Liver (tissue), 9 donors: ENCODE results near the gene CFL2. TPM values are rescaled to one million over a fixed set of nuclear protein-coding genes. Genes with fewer than 3 reads are reported as not detected.

ENCODE experiments used
- DNase-seq: peaks from one replicate; pipeline ENCODE4 v3.0.0-alpha.2; 2017; ENCODE audit warnings: low spot score
- H3K27ac ChIP-seq, 2 donors: one replicate each; pipeline ENCODE4 v1.7.0; 2013; ENCODE audit warnings: inconsistent platforms in 2 of 2, low read length in 2 of 2, control low read depth in 1 of 2, low read depth in 1 of 2, mild to moderate bottlenecking in 1 of 2
- H3K27me3 ChIP-seq, 4 donors: one replicate each; pipeline versions ENCODE4 v1.6.1 to v1.7.0; 2013; ENCODE audit warnings: low read length in 3 of 4, inconsistent platforms in 1 of 4, mild to moderate bottlenecking in 1 of 4, moderate library complexity in 1 of 4; ENCODE audit not compliant: control insufficient read depth in 4 of 4, insufficient read depth in 4 of 4
- H3K36me3 ChIP-seq, 4 donors: one replicate each; pipeline versions ENCODE4 v1.6.1 to v1.7.0; 2013; ENCODE audit warnings: low read length in 3 of 4, mild to moderate bottlenecking in 3 of 4, low read depth in 1 of 4, moderate library complexity in 1 of 4; ENCODE audit not compliant: control insufficient read depth in 4 of 4, insufficient read depth in 3 of 4
- H3K4me1 ChIP-seq, 4 donors: one replicate each; pipeline versions ENCODE4 v1.6.1 to v1.7.0; 2013; ENCODE audit warnings: low read length in 3 of 4, mild to moderate bottlenecking in 3 of 4, moderate library complexity in 1 of 4; ENCODE audit not compliant: control insufficient read depth in 4 of 4, insufficient read depth in 4 of 4
- H3K4me3 ChIP-seq, 3 donors: one replicate each; pipeline versions ENCODE4 v1.6.1 to v1.7.0; 2013; ENCODE audit warnings: low read length in 3 of 3, control low read depth in 1 of 3, low read depth in 1 of 3, mild to moderate bottlenecking in 1 of 3
- H3K9ac ChIP-seq, 2 donors: one replicate each; pipeline ENCODE4 v1.7.0; 2013; ENCODE audit warnings: low read length in 2 of 2, mild to moderate bottlenecking in 2 of 2, moderate library complexity in 2 of 2, control low read depth in 1 of 2, low read depth in 1 of 2
- H3K9me3 ChIP-seq, 4 donors: one replicate each; pipeline versions ENCODE4 v1.6.1 to v1.7.0; 2013; ENCODE audit warnings: low read length in 3 of 4; ENCODE audit not compliant: control insufficient read depth in 4 of 4
- ATF3 ChIP-seq: IDR thresholded peaks from 2 replicates; pipeline ENCODE4 v1.6.1; 2016; ENCODE audit warnings: antibody characterized with exemption
- CTCF ChIP-seq: fragments of 150-350 bp; IDR thresholded peaks from 2 replicates; pipeline ENCODE4 v1.5.1; 2017; ENCODE audit warnings: improper control_type of control experiment, low read depth, low read length; ENCODE audit not compliant: missing input control
- EGR1 ChIP-seq, 2 donors: IDR thresholded peaks; 2 replicates each; pipeline ENCODE4 v1.6.1; 2016 to 2018; ENCODE audit warnings: antibody characterized with exemption in 2 of 2, low read depth in 2 of 2
- FOXA1 ChIP-seq: IDR thresholded peaks from 2 replicates; pipeline ENCODE4 v1.6.1; 2016; ENCODE audit warnings: antibody characterized with exemption
- FOXA2 ChIP-seq: IDR thresholded peaks from 2 replicates; pipeline ENCODE4 v1.6.1; 2016; ENCODE audit warnings: antibody characterized with exemption
- GABPA ChIP-seq, 2 donors: IDR thresholded peaks in 1 of 2; conservative IDR thresholded peaks in 1 of 2; 2 replicates each; pipeline ENCODE4 v1.6.1; 2016; ENCODE audit warnings: antibody characterized with exemption in 2 of 2, mild to moderate bottlenecking in 1 of 2, moderate library complexity in 1 of 2
- HNF4A ChIP-seq, 2 donors: conservative IDR thresholded peaks; 2 replicates each; pipeline ENCODE4 v1.6.1; 2016; ENCODE audit warnings: antibody characterized with exemption in 2 of 2, mild to moderate bottlenecking in 2 of 2
- HNF4G ChIP-seq: IDR thresholded peaks from 2 replicates; pipeline ENCODE4 v1.6.1; 2016; ENCODE audit warnings: antibody characterized with exemption
- JUND ChIP-seq, 2 donors: IDR thresholded peaks; 2 replicates each; pipeline ENCODE4 v1.6.1; 2016; ENCODE audit warnings: antibody characterized with exemption in 2 of 2
- NR2F2 ChIP-seq: IDR thresholded peaks from 2 replicates; pipeline ENCODE4 v1.6.1; 2016; ENCODE audit warnings: antibody characterized with exemption
- RAD21 ChIP-seq, 2 donors: IDR thresholded peaks; 2 replicates each; pipeline ENCODE4 v1.6.1; 2016; ENCODE audit warnings: antibody characterized with exemption in 2 of 2, mild to moderate bottlenecking in 2 of 2
- REST ChIP-seq: IDR thresholded peaks from 2 replicates; pipeline ENCODE4 v1.6.1; 2016; ENCODE audit warnings: antibody characterized with exemption, mild to moderate bottlenecking
- RXRA ChIP-seq, 2 donors: IDR thresholded peaks; 2 replicates each; pipeline ENCODE4 v1.6.1; 2017 to 2018; ENCODE audit warnings: antibody characterized with exemption in 2 of 2, mild to moderate bottlenecking in 1 of 2
- SP1 ChIP-seq: IDR thresholded peaks from 2 replicates; pipeline ENCODE4 v1.6.1; 2018; ENCODE audit warnings: antibody characterized with exemption, mild to moderate bottlenecking
- TAF1 ChIP-seq: conservative IDR thresholded peaks from 2 replicates; pipeline ENCODE4 v1.6.1; 2016; ENCODE audit warnings: antibody characterized with exemption, mild to moderate bottlenecking
- YY1 ChIP-seq: IDR thresholded peaks from 2 replicates; pipeline ENCODE4 v1.6.1; 2016; ENCODE audit warnings: antibody characterized with exemption, mild to moderate bottlenecking
- ZBTB33 ChIP-seq: IDR thresholded peaks from 2 replicates; pipeline ENCODE4 v1.6.1; 2016; ENCODE audit warnings: antibody characterized with exemption
- WGBS: extraction: QIAGEN DNeasy Blood & Tissue Kit; methylation state at CpG from one replicate; pipeline ENCODE4 v1.1.7; 2013; 5-methylcytosine and 5-hydroxymethylcytosine counted together
- polyA plus RNA-seq, 2 donors: library from polyadenylated mRNA; stranded (reverse) in 1 of 2; unstranded in 1 of 2; fragments of 200-250 nt in 1 of 2; fragments of >200 nt in 1 of 2; fragmentation: Nextera tagmentation in 1 of 2; extraction: Ambion mirVana in 1 of 2; gene quantifications; one replicate each; pipeline versions ENCODE4 v1.2.1 to v1.2.3, GENCODE V29; 2013 to 2015
- total RNA-seq, 2 donors: library from RNA; depleted of rRNA; stranded (reverse); fragments of >200 nt; gene quantifications; one replicate each; pipeline ENCODE4 v1.2.3, GENCODE V29; 2014
- donor health status: healthy.
- donor health status: healthy.
- donor health status: healthy.
- donor health status: healthy.
- donor health status: healthy.

Gene CFL2
- total and polyA plus RNA-seq, 4 donors, result 37.2 to 76.1 (median 62.7) TPM

- TF ChIP-seq ATF3 (no peak), RXRA (IDR thresholded peaks at IDR 0.05) (no peak), FOXA2 (no peak), TAF1 (no peak), HNF4A (conservative IDR thresholded peaks at IDR 0.05) (no peak), CTCF (no peak)
- Histone ChIP-seq H3K9ac (no peak overlapping the region), H3K4me3 (no peak overlapping the region), H3K27ac (no peak overlapping the region), H3K9me3 (no peaks in the 10 kb centered on the region), H3K4me1 (peaks cover 0 to 3% (median 2%) of the 10 kb centered on the region in 4 donors), H3K36me3 (no peaks in the 10 kb centered on the region), H3K27me3 (no peaks in the 10 kb centered on the region)
- WGBS, result 62% methylated on average over 6 of the region's 6 CpGs
- DNase-seq, result no peak
Measured at GRCh38 chr14:34671716-34672115, 42.7 kb downstream of the CFL2 start.

GRCh38 chr14:34668111-34668510 is 46.3 kb downstream of the CFL2 start:
- Histone ChIP-seq H3K9me3 (no peaks in the 10 kb centered on the region), H3K9ac (no peak overlapping the region), H3K27ac (no peak overlapping the region), H3K27me3 (no peaks in the 10 kb centered on the region), H3K36me3 (no peaks in the 10 kb centered on the region), H3K4me1 (no peaks in the 10 kb centered on the region), H3K4me3 (no peak overlapping the region)
- TF ChIP-seq JUND (IDR thresholded peaks at IDR 0.05) (no peak), TAF1 (no peak), NR2F2 (no peak), YY1 (no peak), RXRA (IDR thresholded peaks at IDR 0.05) (no peak), HNF4G (no peak), FOXA2 (no peak), RAD21 (IDR thresholded peaks at IDR 0.05) (no peak), HNF4A (conservative IDR thresholded peaks at IDR 0.05) (no peak), ATF3 (no peak), REST (no peak), EGR1 (IDR thresholded peaks at IDR 0.05; ENCODE audit: low read depth in 2 of 2) (no peak)
- whole genome bisulfite sequencing, result 84% methylated on average over 2 of the region's 2 CpGs
- DNase-seq, result no peak

GRCh38 chr14:34667007-34667406 is 47.4 kb downstream of the CFL2 start:
- H3K4me3 ChIP-seq, result no peak overlapping the region
- no peak for TF ChIP-seq ZBTB33
- TF ChIP-seq SP1, result no peak
- no peak for TF ChIP-seq HNF4G
- TF ChIP-seq GABPA (IDR thresholded peaks at IDR 0.05 in 1 of 2, conservative IDR thresholded peaks at IDR 0.05 in 1 of 2), result no peak
- TF ChIP-seq JUND (IDR thresholded peaks at IDR 0.05), result no peak
- TF ChIP-seq RXRA (IDR thresholded peaks at IDR 0.05), result no peak
- no peak for TF ChIP-seq FOXA1
- no peak for TF ChIP-seq HNF4A (conservative IDR thresholded peaks at IDR 0.05)
- no peak for TF ChIP-seq TAF1
- TF ChIP-seq CTCF, result no peak

More at GRCh38 chr14:34667007-34667406, 47.4 kb downstream of the CFL2 start:
- Histone ChIP-seq H3K4me1 (no peaks in the 10 kb centered on the region), H3K27me3 (no peaks in the 10 kb centered on the region), H3K9me3 (no peaks in the 10 kb centered on the region), H3K9ac (no peak overlapping the region), H3K36me3 (no peaks in the 10 kb centered on the region), H3K27ac (no peak overlapping the region)
- no peak for DNase-seq
- 95% methylated on average over 7 of the region's 7 CpGs for whole genome bisulfite sequencing
